H1 (cell line): ENCODE measurements around the gene PGAP2. TPM values are rescaled to one million over a fixed set of nuclear protein-coding genes. Genes with fewer than 3 reads are reported as not detected.

Source experiments
- RAD21 ChIP-seq, 2 experiments: IDR thresholded peaks in 1 of 2; conservative IDR thresholded peaks in 1 of 2; 2 replicates each; pipeline ENCODE4 v1.6.1; 2011; ENCODE audit warnings: low read depth in 2 of 2, low read length in 2 of 2, improper control_type of control experiment in 1 of 2, inconsistent platforms in 1 of 2, mild to moderate bottlenecking in 1 of 2, moderate library complexity in 1 of 2
- polyA plus RNA-seq, 7 experiments: library from polyadenylated mRNA; depleted of rRNA in 3 of 7; stranded (reverse) in 5 of 7; unstranded in 2 of 7; fragments of >200 nt in 5 of 7; fragments of 200-250 nt in 2 of 7; gene quantifications; 1 replicate in 5 of 7; 2 replicates in 1 of 7; 4 replicates in 1 of 7; pipeline versions ENCODE4 v1.2.1 to v1.2.3, GENCODE V29; 2011 to 2013; ENCODE audit warnings: missing spikeins in 2 of 7, mixed read lengths in 2 of 7
- total RNA-seq: library from RNA; stranded (reverse); fragmentation: NEBNext Ultra II Directional; extraction: Animal tissue kit (Norgen Biotek cat#: 25700); gene quantifications from 2 replicates; pipeline ENCODE4 v1.2.1, GENCODE V29; 2021

PGAP2 gene
- total and polyA plus RNA-seq, 2 of the 8 experiments (the other 6 are each of a cell fraction or from before 2014, with no cell fraction given), result 56.5 to 106 TPM

GRCh38 chr11:3823303-3823702 is 14.9 kb downstream of the PGAP2 start (continued):
- no peak for TF ChIP-seq RAD21 (IDR thresholded peaks at IDR 0.05 in 1 of 2, conservative IDR thresholded peaks at IDR 0.05 in 1 of 2; ENCODE audit: low read depth in 2 of 2, low read length in 2 of 2)
- TF ChIP-seq, all 59 proteins: peak for 0
